ENCODE data around the gene PTPRK.

DNA sequence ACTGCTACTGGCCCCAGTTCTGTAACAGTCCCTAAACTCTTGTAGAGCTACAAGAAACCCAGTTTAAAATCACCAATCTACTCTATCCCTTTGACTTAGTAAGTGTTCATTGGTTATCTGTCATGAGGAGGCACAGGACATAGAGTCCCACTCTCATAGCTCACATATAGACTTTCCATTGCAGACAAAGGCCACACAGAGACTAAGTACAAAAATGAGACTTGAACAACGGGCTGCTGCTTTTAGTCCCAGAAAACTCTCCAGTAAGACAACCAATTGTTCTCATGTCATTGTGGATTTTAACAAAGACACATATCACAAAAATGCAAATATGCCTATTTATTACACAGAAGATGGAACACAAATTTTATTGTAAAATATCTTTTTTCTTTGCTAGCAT lies 197.4 kb downstream of the PTPRK start:
- TF ChIP-seq, protein P1, sequence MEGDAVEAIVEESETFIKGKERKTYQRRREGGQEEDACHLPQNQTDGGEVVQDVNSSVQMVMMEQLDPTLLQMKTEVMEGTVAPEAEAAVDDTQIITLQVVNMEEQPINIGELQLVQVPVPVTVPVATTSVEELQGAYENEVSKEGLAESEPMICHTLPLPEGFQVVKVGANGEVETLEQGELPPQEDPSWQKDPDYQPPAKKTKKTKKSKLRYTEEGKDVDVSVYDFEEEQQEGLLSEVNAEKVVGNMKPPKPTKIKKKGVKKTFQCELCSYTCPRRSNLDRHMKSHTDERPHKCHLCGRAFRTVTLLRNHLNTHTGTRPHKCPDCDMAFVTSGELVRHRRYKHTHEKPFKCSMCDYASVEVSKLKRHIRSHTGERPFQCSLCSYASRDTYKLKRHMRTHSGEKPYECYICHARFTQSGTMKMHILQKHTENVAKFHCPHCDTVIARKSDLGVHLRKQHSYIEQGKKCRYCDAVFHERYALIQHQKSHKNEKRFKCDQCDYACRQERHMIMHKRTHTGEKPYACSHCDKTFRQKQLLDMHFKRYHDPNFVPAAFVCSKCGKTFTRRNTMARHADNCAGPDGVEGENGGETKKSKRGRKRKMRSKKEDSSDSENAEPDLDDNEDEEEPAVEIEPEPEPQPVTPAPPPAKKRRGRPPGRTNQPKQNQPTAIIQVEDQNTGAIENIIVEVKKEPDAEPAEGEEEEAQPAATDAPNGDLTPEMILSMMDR (IDR thresholded peaks at IDR 0.05 in 2 of 3, conservative IDR thresholded peaks at IDR 0.05 in 1 of 3; ENCODE audit: borderline replicate concordance in 1 of 3, insufficient read depth in 1 of 3, low read depth in 2 of 3, low read length in 2 of 3) = no peak
- TF ChIP-seq SIN3A (IDR thresholded peaks at IDR 0.05; ENCODE audit: low read depth) = no peak
